IMR-90 (cell line): Measurements from ENCODE around the gene TTLL12. TPM values are rescaled to one million over a fixed set of nuclear protein-coding genes. Genes with fewer than 3 reads are reported as not detected.

Experiments
- ATAC-seq: fragments of 200-7000 bp; cut with Tn5 transposase; 2 replicates; pipeline ENCODE4 v1.9.1; 2020; ENCODE audit warnings: low read depth, mild to moderate bottlenecking, moderate library complexity
- BruUV-seq: library from RNA; stranded (reverse); fragments of 400-500 nt; replicated peaks from 2 replicates; lab custom pipeline; 2021; lab: Mats Ljungman, UMichigan
- CTCF ChIA-PET: fragments of 300-600 bp; formaldehyde crosslinking; extraction: SDS; loops from one replicate; lab custom pipeline; 2021; ENCODE audit warnings: antibody characterized with exemption; lab: Yijun Ruan, JAX
- POLR2A ChIA-PET: fragments of 300-600 bp; sonication (Branson Sonifier 250); formaldehyde crosslinking; loops from one replicate; lab custom pipeline; 2022; ENCODE audit warnings: antibody characterized with exemption; ENCODE audit not compliant: unreplicated experiment; lab: Charles Lee
- DNase-seq: peaks from one replicate; pipeline ENCODE4 v3.0.0; 2013
- H2AFZ ChIP-seq: replicated peaks from 2 replicates; pipeline ENCODE3; 2013; ENCODE audit warnings: low read length, mild to moderate bottlenecking; ENCODE audit not compliant: poor library complexity
- H2AK5ac ChIP-seq: 2 replicates; pipeline ENCODE4 v1.6.1; 2013; ENCODE audit warnings: low read depth, low read length, inconsistent platforms
- H2AK9ac ChIP-seq: replicated peaks from 2 replicates; pipeline ENCODE3; 2013; ENCODE audit warnings: mild to moderate bottlenecking, low read depth, low read length, moderate library complexity; ENCODE audit not compliant: poor library complexity
- H2BK120ac ChIP-seq: 2 replicates; pipeline ENCODE4 v1.6.1; 2013; ENCODE audit warnings: low read depth, low read length, inconsistent platforms
- H2BK15ac ChIP-seq: 3 replicates; pipeline ENCODE4 v1.6.1; 2013; ENCODE audit warnings: low read depth, low read length, inconsistent platforms
- H2BK20ac ChIP-seq: 2 replicates; pipeline ENCODE4 v1.6.1; 2013; ENCODE audit warnings: low read depth, mild to moderate bottlenecking, inconsistent platforms, low read length, moderate library complexity
- H2BK5ac ChIP-seq: 2 replicates; pipeline ENCODE4 v1.6.1; 2013; ENCODE audit warnings: mild to moderate bottlenecking, low read depth, low read length, inconsistent platforms; ENCODE audit not compliant: poor library complexity, severe bottlenecking
- H3K14ac ChIP-seq: replicated peaks from 2 replicates; pipeline ENCODE4 v1.6.1; 2013; ENCODE audit warnings: low read depth, low read length, inconsistent platforms
- H3K18ac ChIP-seq: 2 replicates; pipeline ENCODE4 v1.6.1; 2013; ENCODE audit warnings: low read depth, low read length, control low read depth
- H3K23ac ChIP-seq: 2 replicates; pipeline ENCODE4 v1.6.1; 2013; ENCODE audit warnings: low read depth, low read length, inconsistent platforms
- H3K27ac ChIP-seq: 2 replicates; pipeline ENCODE4 v1.5.1; 2013; ENCODE audit warnings: mild to moderate bottlenecking, control low read depth, low read length; ENCODE audit not compliant: insufficient read depth
- H3K27me3 ChIP-seq: 2 replicates; pipeline ENCODE4 v1.6.1; 2013; ENCODE audit warnings: low read length; ENCODE audit not compliant: control insufficient read depth, insufficient read depth
- H3K36me3 ChIP-seq: 2 replicates; pipeline ENCODE4 v1.6.1; 2013; ENCODE audit warnings: low read length, mixed read lengths; ENCODE audit not compliant: control insufficient read depth, insufficient read depth
- H3K4ac ChIP-seq: 2 replicates; pipeline ENCODE4 v1.6.1; 2013; ENCODE audit warnings: low read depth, low read length, inconsistent platforms
- H3K4me1 ChIP-seq: 2 replicates; pipeline ENCODE4 v1.6.1; 2013; ENCODE audit warnings: low read length, mixed read lengths; ENCODE audit not compliant: control insufficient read depth, insufficient read depth
- H3K4me2 ChIP-seq: 2 replicates; pipeline ENCODE4 v1.6.1; 2013; ENCODE audit warnings: low read depth, mild to moderate bottlenecking, control low read depth, low read length, moderate library complexity
- H3K4me3 ChIP-seq: 2 replicates; pipeline ENCODE4 v1.5.1; 2013; ENCODE audit warnings: low read depth, mild to moderate bottlenecking, control low read depth, low read length, moderate library complexity; ENCODE audit not compliant: insufficient read depth
- H3K56ac ChIP-seq: 2 replicates; pipeline ENCODE4 v1.6.1; 2013; ENCODE audit warnings: low read length, inconsistent platforms; ENCODE audit not compliant: insufficient read depth; ENCODE audit errors: extremely low read depth
- H3K79me1 ChIP-seq, 2 experiments: 2 replicates each; pipeline ENCODE4 v1.6.1; 2013; ENCODE audit warnings: low read length in 2 of 2, inconsistent platforms in 1 of 2, low read depth in 1 of 2
- H3K9ac ChIP-seq: 2 replicates; pipeline ENCODE4 v1.6.1; 2013; ENCODE audit warnings: low read depth, low read length, control low read depth
- H3K9me1 ChIP-seq: 2 replicates; pipeline ENCODE4 v1.6.1; 2013; ENCODE audit warnings: low read length, inconsistent platforms; ENCODE audit not compliant: insufficient read depth
- H3K9me3 ChIP-seq: 2 replicates; pipeline ENCODE4 v1.6.1; 2013; ENCODE audit warnings: low read length; ENCODE audit not compliant: control insufficient read depth, insufficient read depth
- H4K20me1 ChIP-seq: 2 replicates; pipeline ENCODE4 v1.6.1; 2013; ENCODE audit warnings: low read length, inconsistent platforms; ENCODE audit not compliant: insufficient read depth
- H4K5ac ChIP-seq: 2 replicates; pipeline ENCODE4 v1.6.1; 2013; ENCODE audit warnings: mild to moderate bottlenecking, low read depth, low read length, control low read depth
- H4K8ac ChIP-seq, 2 experiments: 2 replicates each; pipeline ENCODE4 v1.6.1; 2013; ENCODE audit warnings: low read depth in 2 of 2, low read length in 2 of 2, control low read depth in 1 of 2, inconsistent platforms in 1 of 2
- H4K91ac ChIP-seq: 2 replicates; pipeline ENCODE4 v1.6.1; 2013; ENCODE audit warnings: low read depth, low read length, inconsistent platforms; ENCODE audit not compliant: insufficient read depth
- BHLHE40 ChIP-seq: fragments of 150-350 bp; IDR thresholded peaks from 2 replicates; pipeline ENCODE4 v1.6.1; 2016; ENCODE audit warnings: mild to moderate bottlenecking, low read depth, low read length
- CEBPB ChIP-seq: IDR thresholded peaks from 2 replicates; pipeline ENCODE4 v1.6.1; 2012; ENCODE audit warnings: low read depth, low read length, improper control_type of control experiment
- CHD1 ChIP-seq: IDR thresholded peaks from 2 replicates; pipeline ENCODE4 v1.6.1; 2012; ENCODE audit warnings: low read depth, low read length, improper control_type of control experiment
- CTCF ChIP-seq: conservative IDR thresholded peaks from 2 replicates; pipeline ENCODE4 v1.5.1; 2012; ENCODE audit warnings: mild to moderate bottlenecking, low read depth, low read length, improper control_type of control experiment
- ELK1 ChIP-seq: fragments of 150-350 bp; IDR thresholded peaks from 2 replicates; pipeline ENCODE4 v1.6.1; 2016; ENCODE audit warnings: low read depth, mild to moderate bottlenecking, low read length, moderate library complexity, borderline replicate concordance
- FOS ChIP-seq: fragments of 150-350 bp; IDR thresholded peaks from 2 replicates; pipeline ENCODE4 v1.6.1; 2016; ENCODE audit warnings: low read depth, low read length
- MAFK ChIP-seq: IDR thresholded peaks from 2 replicates; pipeline ENCODE4 v1.6.1; 2012; ENCODE audit warnings: low read depth, low read length, improper control_type of control experiment
- MAZ ChIP-seq: IDR thresholded peaks from 2 replicates; pipeline ENCODE4 v1.6.1; 2012; ENCODE audit warnings: low read depth, mild to moderate bottlenecking, low read length, improper control_type of control experiment, moderate library complexity, borderline replicate concordance
- MXI1 ChIP-seq: IDR thresholded peaks from 2 replicates; pipeline ENCODE4 v1.6.1; 2012; ENCODE audit warnings: low read depth, mild to moderate bottlenecking, low read length, moderate library complexity, borderline replicate concordance
- NFE2L2 ChIP-seq: fragments of 150-350 bp; IDR thresholded peaks from 2 replicates; pipeline ENCODE4 v1.6.1; 2016; ENCODE audit warnings: low read depth, mild to moderate bottlenecking, low read length
- POLR2A ChIP-seq: IDR thresholded peaks from 2 replicates; pipeline ENCODE4 v1.6.1; 2012; ENCODE audit warnings: mild to moderate bottlenecking, low read depth, low read length
- RAD21 ChIP-seq: IDR thresholded peaks from 2 replicates; pipeline ENCODE4 v1.6.1; 2012; ENCODE audit warnings: low read length, improper control_type of control experiment
- RCOR1 ChIP-seq: IDR thresholded peaks from 2 replicates; pipeline ENCODE4 v1.6.1; 2012; ENCODE audit warnings: mild to moderate bottlenecking, low read length, improper control_type of control experiment; ENCODE audit not compliant: insufficient replicate concordance
- RFX5 ChIP-seq: IDR thresholded peaks from 2 replicates; pipeline ENCODE4 v1.8.0; 2012; ENCODE audit warnings: low read depth, mild to moderate bottlenecking, low read length, moderate library complexity
- SMC3 ChIP-seq: fragments of 150-350 bp; IDR thresholded peaks from 2 replicates; pipeline ENCODE4 v1.6.1; 2016; ENCODE audit warnings: low read depth, mild to moderate bottlenecking, antibody characterized with exemption, low read length, moderate library complexity
- USF2 ChIP-seq: fragments of 150-350 bp; IDR thresholded peaks from 2 replicates; pipeline ENCODE4 v1.6.1; 2017; ENCODE audit warnings: mild to moderate bottlenecking, antibody characterized with exemption, low read length, low read depth
- WGBS, 2 experiments: methylation state at CpG; one replicate each; pipeline versions ENCODE4 v1.1.5 to v1.1.7; 2013; ENCODE audit warnings: missing lambda C conversion rate in 2 of 2; ENCODE audit not compliant: insufficient read length in 1 of 2; ENCODE audit errors: extremely low coverage in 2 of 2; 5-methylcytosine and 5-hydroxymethylcytosine counted together
- dilution Hi-C: fragments of 300-500 bp; cut with HindIII; formaldehyde crosslinking; loops from one replicate; pipeline ENCODE4 v1.14.3; 2018; ENCODE audit warnings: low sequenced_read_pairs; ENCODE audit not compliant: unreplicated experiment
- in situ Hi-C: fragments of 300-500 bp; cut with MboI; formaldehyde crosslinking; loops from 3 replicates; pipeline ENCODE4 v1.14.3; 2019; ENCODE audit warnings: low sequenced_read_pairs, inconsistent platforms, mixed read lengths
- intact Hi-C: fragments of 100-400 bp; cut with micrococcal nuclease; formaldehyde crosslinking; loops from 2 replicates; pipeline ENCODE4 v1.10.0; 2022
- polyA plus RNA-seq, 3 experiments: library from polyadenylated mRNA; depleted of rRNA; stranded (reverse); fragments of >200 nt; gene quantifications; 2 replicates each; pipeline ENCODE4 v1.2.3, GENCODE V29; 2012; ENCODE audit warnings: low replicate concordance in 1 of 3
- total RNA-seq: library from RNA; depleted of rRNA; stranded (reverse); fragments of >200 nt; gene quantifications from 2 replicates; pipeline ENCODE4 v1.2.3, GENCODE V29; 2012

Gene TTLL12
- total and polyA plus RNA-seq, 2 of the 4 experiments (the other 2 are of a cell fraction): 20.9 to 30.1 TPM

- TF ChIP-seq RAD21 (no peak), RFX5 (no peak), NFE2L2 (no peak), USF2 (no peak), POLR2A (no peak), SMC3 (no peak), ELK1 (no peak), CEBPB (no peak), CTCF (no peak), CHD1 (no peak), MAZ (no peak), RCOR1 (no peak), BHLHE40 (no peak), FOS (no peak), MXI1 (no peak), MAFK (no peak)
- no peak for DNase-seq
- dilution Hi-C loops: no loop called here
Observed at GRCh38 chr22:43155789-43156188, 31.1 kb downstream of the TTLL12 start.

More at GRCh38 chr22:43155789-43156188, 31.1 kb downstream of the TTLL12 start:
- peaks cover 11% of the 10 kb centered on the region; the same call in 1 of the 2 replicates for H3K36me3 ChIP-seq
- H3K9ac ChIP-seq: no peak overlapping the region
- H2BK5ac ChIP-seq: no peak overlapping the region
- no peak overlapping the region for H2AFZ ChIP-seq
- H4K8ac ChIP-seq: no peak overlapping the region
- no peak for ATAC-seq
- H3K4ac ChIP-seq: no peak overlapping the region
- ChIA-PET POLR2A (interaction anchor here (0.5 kb wide), 1 partner anchor 314 kb away, joined by 3 read pairs; no protein-coding TSS in a partner anchor), CTCF (interaction anchor here (0.6 kb wide), 1 partner anchor 30 kb away, joined by 4 read pairs; no protein-coding TSS in a partner anchor)
- no peak overlapping the region for H2AK9ac ChIP-seq
- no peak overlapping the region for H3K4me3 ChIP-seq
- H3K56ac ChIP-seq: no peak overlapping the region
- H2BK20ac ChIP-seq: no peak overlapping the region
- peaks cover 11% of the 10 kb centered on the region for H3K9me1 ChIP-seq
- 100% methylated on average over 1 of the region's 5 CpGs; no CpG with 5 or more reads in 1 of the 2 experiments for WGBS, 2 experiments
- H3K14ac ChIP-seq: no peak overlapping the region
- H3K9me3 ChIP-seq: no peaks in the 10 kb centered on the region
- no peak overlapping the region for H4K91ac ChIP-seq
- H3K79me1 ChIP-seq: peaks cover 16 to 78% of the 10 kb centered on the region in 2 experiments
- H3K4me1 ChIP-seq: peaks cover 11% of the 10 kb centered on the region
- H3K27me3 ChIP-seq: no peaks in the 10 kb centered on the region
- H3K23ac ChIP-seq: no peak overlapping the region
- no peak overlapping the region for H3K27ac ChIP-seq
- no peak overlapping the region for H4K5ac ChIP-seq
- no peak overlapping the region for H3K4me2 ChIP-seq
- intact Hi-C loops (no loop called here), in situ Hi-C loops (no loop called here)
- H2AK5ac ChIP-seq: no peak overlapping the region
- H2BK15ac ChIP-seq: no peak overlapping the region
- H3K18ac ChIP-seq: no peak overlapping the region
- H4K20me1 ChIP-seq: peaks cover 53% of the 10 kb centered on the region
- H2BK120ac ChIP-seq: no peak overlapping the region
- BruUV-seq: no TSS peak
